HepG2 (cell line): ENCODE measurements around the gene STRBP. TPM values are rescaled to one million over a fixed set of nuclear protein-coding genes. Genes with fewer than 3 reads are reported as not detected.
A peak's percentile ranks its signal among the peaks of the same experiment; 100 is the strongest.

ENCODE experiments used
- BCLAF1 ChIP-seq: fragments of 450-650 bp; IDR thresholded peaks from 2 replicates; pipeline ENCODE4 v1.6.1; 2017; ENCODE audit warnings: mild to moderate bottlenecking
- CEBPG ChIP-seq: IDR thresholded peaks from 2 replicates; pipeline ENCODE4 v1.6.1; 2016
- E2F1 ChIP-seq: sonication (generic); formaldehyde crosslinking; IDR thresholded peaks from 2 replicates; pipeline ENCODE4 v1.5.0; 2020; ENCODE audit warnings: missing genetic modification reagents
- IKZF5 ChIP-seq: IDR thresholded peaks from 2 replicates; pipeline ENCODE4 v1.6.1; 2018; ENCODE audit warnings: missing genetic modification reagents, mild to moderate bottlenecking, missing compliant biosample characterization
- IRF2 ChIP-seq: IDR thresholded peaks from 2 replicates; pipeline ENCODE4 v1.6.1; 2018; ENCODE audit warnings: missing genetic modification reagents, missing compliant biosample characterization
- KMT2B ChIP-seq: IDR thresholded peaks from 2 replicates; pipeline ENCODE4 v1.6.1; 2016; ENCODE audit warnings: missing genetic modification reagents, missing compliant biosample characterization
- NFIB ChIP-seq: sonication (generic); formaldehyde crosslinking; IDR thresholded peaks from 2 replicates; pipeline ENCODE4 v1.9.0; 2021; ENCODE audit warnings: missing genetic modification reagents, mild to moderate bottlenecking, borderline replicate concordance
- NRL ChIP-seq: sonication (generic); formaldehyde crosslinking; IDR thresholded peaks from 2 replicates; pipeline ENCODE4 v1.5.0; 2020; ENCODE audit warnings: missing genetic modification reagents, mild to moderate bottlenecking, moderate library complexity, borderline replicate concordance
- PHF20 ChIP-seq: sonication (generic); formaldehyde crosslinking; IDR thresholded peaks from 2 replicates; pipeline ENCODE4 v1.5.0; 2020; ENCODE audit warnings: mild to moderate bottlenecking, missing genetic modification reagents
- RXRA ChIP-seq: sonication (generic); formaldehyde crosslinking; IDR thresholded peaks from 2 replicates; pipeline ENCODE4 v1.5.1; 2020; ENCODE audit warnings: missing genetic modification reagents
- TARDBP ChIP-seq: sonication (generic); formaldehyde crosslinking; IDR thresholded peaks from 2 replicates; pipeline ENCODE4 v1.8.0; 2022; ENCODE audit warnings: mild to moderate bottlenecking, missing genetic modification reagents
- TOE1 ChIP-seq: sonication (generic); formaldehyde crosslinking; IDR thresholded peaks from 2 replicates; pipeline ENCODE4 v1.4.0; 2020; ENCODE audit warnings: mild to moderate bottlenecking, missing genetic modification reagents
- U2AF2 ChIP-seq: fragments of 200-400 bp; formaldehyde crosslinking; IDR thresholded peaks from 2 replicates; pipeline ENCODE4 v1.6.1; 2017; ENCODE audit warnings: low read depth, mild to moderate bottlenecking, low read length
- ZFY ChIP-seq: sonication (generic); formaldehyde crosslinking; IDR thresholded peaks from 2 replicates; pipeline ENCODE4 v1.4.0; 2020; ENCODE audit warnings: missing genetic modification reagents
- ZNF280B ChIP-seq: sonication (generic); formaldehyde crosslinking; IDR thresholded peaks from 2 replicates; pipeline ENCODE4 v1.5.0; 2020; ENCODE audit warnings: missing genetic modification reagents, mild to moderate bottlenecking, borderline replicate concordance
- ZNF468 ChIP-seq: sonication (generic); formaldehyde crosslinking; IDR thresholded peaks from 2 replicates; pipeline ENCODE4 v1.8.0; 2022; ENCODE audit warnings: mild to moderate bottlenecking, moderate library complexity, missing genetic modification reagents
- ZNF558 ChIP-seq: sonication (generic); formaldehyde crosslinking; IDR thresholded peaks from 2 replicates; pipeline ENCODE4 v1.9.0; 2022; ENCODE audit warnings: mild to moderate bottlenecking, missing genetic modification reagents, borderline replicate concordance
- ZNF678 ChIP-seq: sonication (generic); formaldehyde crosslinking; IDR thresholded peaks from 2 replicates; pipeline ENCODE4 v1.4.0; 2020; ENCODE audit warnings: mild to moderate bottlenecking, missing genetic modification reagents
- ZNF766 ChIP-seq: sonication (generic); formaldehyde crosslinking; IDR thresholded peaks from 2 replicates; pipeline ENCODE4 v1.5.0; 2020; ENCODE audit warnings: missing genetic modification reagents, borderline replicate concordance
- ZNF816 ChIP-seq: sonication (generic); formaldehyde crosslinking; IDR thresholded peaks from 2 replicates; pipeline ENCODE4 v1.8.0; 2022; ENCODE audit warnings: missing genetic modification reagents, mild to moderate bottlenecking, borderline replicate concordance
- polyA plus RNA-seq, 8 experiments: library from polyadenylated mRNA; depleted of rRNA in 3 of 8; stranded (reverse) in 7 of 8; unstranded in 1 of 8; fragments of >200 nt; fragmentation: Illumina TruSeq in 4 of 8; extraction: Trizol in 4 of 8; gene quantifications; 2 replicates each; pipeline versions ENCODE4 v1.2.1 to v1.2.3, GENCODE V29; 2011 to 2016; ENCODE audit warnings: low read depth in 4 of 8, missing spikeins in 1 of 8, mixed read lengths in 1 of 8; ENCODE audit not compliant: insufficient read depth in 1 of 8
- total RNA-seq, 5 experiments: library from RNA; depleted of rRNA; stranded (reverse); fragments of >200 nt; fragmentation: Illumina TruSeq; extraction: Trizol; gene quantifications; 2 replicates each; pipeline ENCODE4 v1.2.3, GENCODE V29; 2016; ENCODE audit warnings: low read depth in 1 of 5
- TF ChIP-seq, protein P1 (sequence below): conservative IDR thresholded peaks from 2 replicates; pipeline ENCODE4 v1.6.1; 2018; ENCODE audit warnings: missing genetic modification reagents

Gene STRBP
- total and polyA plus RNA-seq, 2 of the 13 experiments (the other 11 are each of a cell fraction or from before 2014, with no cell fraction given): 14.5 to 38.5 TPM

DNA sequence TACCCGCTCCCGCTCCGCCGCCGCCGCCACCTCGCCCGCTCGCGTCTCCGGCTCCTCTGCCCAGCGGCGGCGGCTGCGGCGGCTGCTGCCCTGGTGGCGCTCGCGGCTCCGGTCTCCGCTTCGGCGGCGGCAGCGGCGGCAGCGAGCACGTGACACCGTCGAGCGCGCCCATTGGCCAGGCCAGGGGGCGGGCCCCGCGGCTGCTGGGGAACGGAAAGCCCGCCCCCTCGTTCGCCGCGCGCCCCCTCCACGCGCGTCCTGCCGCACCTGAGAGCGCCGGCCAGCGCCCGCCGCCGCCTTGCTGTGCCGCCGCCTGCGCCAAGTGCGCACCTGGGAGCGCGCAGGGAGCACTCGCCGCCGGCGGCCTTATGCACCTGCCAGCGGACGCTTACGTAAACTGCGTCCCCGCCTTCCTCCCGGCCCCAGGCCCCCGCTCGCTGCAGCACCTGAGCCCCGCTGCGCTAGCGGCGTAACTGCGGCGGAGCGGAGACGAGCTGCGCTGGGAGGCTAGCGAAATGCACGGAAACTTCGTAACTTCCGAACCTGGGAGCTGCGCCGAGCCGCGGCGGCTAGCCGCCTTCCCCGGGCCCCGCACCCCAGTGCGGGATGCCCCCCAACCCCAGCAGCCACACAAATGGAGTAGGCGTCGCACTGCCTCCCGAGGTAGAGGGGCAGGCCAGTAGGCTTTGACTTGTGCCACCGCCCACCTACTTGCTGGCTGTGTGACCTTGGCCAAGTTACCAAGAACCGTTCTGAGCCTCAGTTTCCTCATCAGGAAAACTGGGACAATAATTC is at the start of gene STRBP (continued):
- TF ChIP-seq E2F1 (CRISPR knock-in tag): 0 out of 2 replicates have a peak, but pooled peaks have one; percentile 26
- TF ChIP-seq BCLAF1: no peak
- TF ChIP-seq RXRA (CRISPR knock-in tag): peak; percentile 39; the same call in 1 of the 2 replicates
- TF ChIP-seq ZNF816 (CRISPR knock-in tag): no peak
- no peak for TF ChIP-seq IRF2 (CRISPR knock-in tag)
- TF ChIP-seq NFIB (CRISPR knock-in tag): no peak
- 0 out of 2 replicates have a peak, but pooled peaks have one; percentile 50 for TF ChIP-seq ZNF280B
- TF ChIP-seq NRL: 0 out of 2 replicates have a peak, but pooled peaks have one; percentile 51
- TF ChIP-seq CEBPG (CRISPR knock-in tag): 0 out of 2 replicates have a peak, but pooled peaks have one; percentile 9
- TF ChIP-seq, protein P1, sequence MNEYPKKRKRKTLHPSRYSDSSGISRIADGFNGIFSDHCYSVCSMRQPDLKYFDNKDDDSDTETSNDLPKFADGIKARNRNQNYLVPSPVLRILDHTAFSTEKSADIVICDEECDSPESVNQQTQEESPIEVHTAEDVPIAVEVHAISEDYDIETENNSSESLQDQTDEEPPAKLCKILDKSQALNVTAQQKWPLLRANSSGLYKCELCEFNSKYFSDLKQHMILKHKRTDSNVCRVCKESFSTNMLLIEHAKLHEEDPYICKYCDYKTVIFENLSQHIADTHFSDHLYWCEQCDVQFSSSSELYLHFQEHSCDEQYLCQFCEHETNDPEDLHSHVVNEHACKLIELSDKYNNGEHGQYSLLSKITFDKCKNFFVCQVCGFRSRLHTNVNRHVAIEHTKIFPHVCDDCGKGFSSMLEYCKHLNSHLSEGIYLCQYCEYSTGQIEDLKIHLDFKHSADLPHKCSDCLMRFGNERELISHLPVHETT (CRISPR knock-in tag): peak; percentile 49; the same call in 1 of the 2 replicates
- peak; percentile 41; the same call in 1 of the 2 replicates for TF ChIP-seq PHF20 (CRISPR knock-in tag)
- TF ChIP-seq ZNF558: peak; percentile 58; the same call in 1 of the 2 replicates
- TF ChIP-seq TARDBP (CRISPR knock-in tag): no peak
- TF ChIP-seq U2AF2: peak; percentile 100
- TF ChIP-seq ZFY (CRISPR knock-in tag): peak; percentile 66
- TF ChIP-seq TOE1 (CRISPR knock-in tag): no peak
- TF ChIP-seq IKZF5 (CRISPR knock-in tag): peak; percentile 51; the same call in 1 of the 2 replicates
- TF ChIP-seq ZNF468 (CRISPR knock-in tag): no peak
- TF ChIP-seq ZNF678 (CRISPR knock-in tag): no peak
- TF ChIP-seq ZNF766 (CRISPR knock-in tag): peak; percentile 33; the same call in 1 of the 2 replicates
- 0 out of 2 replicates have a peak, but pooled peaks have one; percentile 30 for TF ChIP-seq KMT2B (CRISPR knock-in tag)
